ENCODE data around the gene INF2. TPM values are rescaled to one million over a fixed set of nuclear protein-coding genes. Genes with fewer than 3 reads are reported as not detected.

The INF2 gene
- total and polyA plus RNA-seq, 2 donors (not counting 3 experiments of a cell fraction or from before 2014, with no cell fraction given): 55.3 to 124 TPM

DNA sequence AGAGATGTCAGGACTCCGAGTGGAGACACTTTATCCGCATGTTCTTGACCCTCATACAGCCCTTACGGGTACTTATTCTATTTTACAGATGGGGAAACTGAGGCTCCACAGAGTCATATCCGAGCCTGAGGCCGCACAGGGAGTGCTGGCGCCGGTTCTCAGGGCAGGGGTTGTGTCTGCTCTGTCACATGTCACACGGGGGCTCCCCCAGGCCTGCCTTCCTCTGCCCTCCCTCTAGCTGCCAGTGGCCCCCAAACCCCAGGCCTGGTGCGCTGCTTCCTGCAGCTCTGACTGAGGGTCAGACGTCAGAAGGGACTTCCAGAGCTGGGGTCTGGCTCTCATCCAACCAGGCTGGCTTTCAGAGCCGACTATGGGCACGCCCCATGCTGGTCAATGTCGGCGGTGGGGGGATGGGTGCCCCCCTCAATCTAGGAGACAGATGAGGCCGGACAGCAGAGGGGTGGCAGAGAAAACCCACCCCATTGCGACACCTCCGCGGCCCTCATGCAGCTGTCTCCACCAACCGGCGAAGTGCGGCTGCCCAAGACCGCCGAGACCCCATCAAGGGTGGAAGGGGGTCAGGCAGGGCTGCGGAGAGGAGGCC lies 811 bp upstream of the INF2 start:
- dilution Hi-C loops (cut with MboI; ENCODE audit: extremely low pct_ligation_motif_present, low sequenced_read_pairs): no loop called here
- no peak for FAIRE-seq
- Histone ChIP-seq H2AFZ (ENCODE audit: low read depth, low read length) (peak overlapping the region; percentile 80), H3K4me2 (ENCODE audit: insufficient read depth, low read length) (peak overlapping the region; percentile 32), H3K9ac (replicated peaks; ENCODE audit: extremely low read depth, insufficient read depth, low read length) (no peak overlapping the region), H3K9me3 (replicated peaks; ENCODE audit: control insufficient read depth, insufficient read depth, low read length) (no peaks in the 10 kb centered on the region), H3K4me3 (replicated peaks in 1 of 3; ENCODE audit: insufficient read depth in 1 of 3, low read depth in 1 of 3, low read length in 3 of 3) (no peak overlapping the region), H3K27me3 (ENCODE audit: control insufficient read depth in 2 of 2, insufficient read depth in 2 of 2, low read length in 2 of 2) (no peaks in the 10 kb centered on the region), H4K20me1 (replicated peaks; ENCODE audit: control insufficient read depth, extremely low read depth, insufficient read depth, low read length) (no peaks in the 10 kb centered on the region), H3K79me2 (ENCODE audit: control insufficient read depth, insufficient read depth, low read length) (peaks cover 41% of the 10 kb centered on the region), H3K36me3 (ENCODE audit: control insufficient read depth in 2 of 2, extremely low read depth in 1 of 2, insufficient read depth in 2 of 2, low read length in 2 of 2) (no peaks in the 10 kb centered on the region), H3K4me1 (ENCODE audit: control insufficient read depth, extremely low read depth, insufficient read depth, low read length) (peaks cover 25% of the 10 kb centered on the region), H3K27ac (ENCODE audit: insufficient read depth, low read depth, low read length) (no peak overlapping the region), H3K9me1 (replicated peaks; ENCODE audit: control insufficient read depth, extremely low read depth, insufficient read depth, low read length) (no peaks in the 10 kb centered on the region)
- intact Hi-C loops (cut with micrococcal nuclease): loop anchor here (1.0 to 2.0 kb wide), 4 partner anchors 7 to 64 kb away; partner anchors contain the start of gene SIVA1
- no peak for DNase-seq (ENCODE audit: low read depth, low spot score)
- BruUV-seq (replicated peaks): no TSS peak
- TF ChIP-seq JUN (IDR thresholded peaks at IDR 0.05; ENCODE audit: borderline replicate concordance, insufficient read depth, insufficient read length, low read depth) (no peak), POLR2AphosphoS5 (IDR thresholded peaks at IDR 0.05; ENCODE audit: insufficient read depth, low read depth, low read length) (no peak), FOS (IDR thresholded peaks at IDR 0.05; ENCODE audit: borderline replicate concordance, insufficient read depth, low read length) (no peak), EZH2 (IDR thresholded peaks at IDR 0.05; ENCODE audit: borderline replicate concordance, low read depth, low read length, severe bottlenecking) (no peak), GATA2 (IDR thresholded peaks at IDR 0.05; ENCODE audit: insufficient read depth, insufficient read length, low read depth, low read length) (no peak), MYC (IDR thresholded peaks at IDR 0.05; ENCODE audit: low read depth, low read length) (no peak), POLR2A (IDR thresholded peaks at IDR 0.05; ENCODE audit: low read depth, low read length) (no peak)
- TF ChIP-seq, protein P1, sequence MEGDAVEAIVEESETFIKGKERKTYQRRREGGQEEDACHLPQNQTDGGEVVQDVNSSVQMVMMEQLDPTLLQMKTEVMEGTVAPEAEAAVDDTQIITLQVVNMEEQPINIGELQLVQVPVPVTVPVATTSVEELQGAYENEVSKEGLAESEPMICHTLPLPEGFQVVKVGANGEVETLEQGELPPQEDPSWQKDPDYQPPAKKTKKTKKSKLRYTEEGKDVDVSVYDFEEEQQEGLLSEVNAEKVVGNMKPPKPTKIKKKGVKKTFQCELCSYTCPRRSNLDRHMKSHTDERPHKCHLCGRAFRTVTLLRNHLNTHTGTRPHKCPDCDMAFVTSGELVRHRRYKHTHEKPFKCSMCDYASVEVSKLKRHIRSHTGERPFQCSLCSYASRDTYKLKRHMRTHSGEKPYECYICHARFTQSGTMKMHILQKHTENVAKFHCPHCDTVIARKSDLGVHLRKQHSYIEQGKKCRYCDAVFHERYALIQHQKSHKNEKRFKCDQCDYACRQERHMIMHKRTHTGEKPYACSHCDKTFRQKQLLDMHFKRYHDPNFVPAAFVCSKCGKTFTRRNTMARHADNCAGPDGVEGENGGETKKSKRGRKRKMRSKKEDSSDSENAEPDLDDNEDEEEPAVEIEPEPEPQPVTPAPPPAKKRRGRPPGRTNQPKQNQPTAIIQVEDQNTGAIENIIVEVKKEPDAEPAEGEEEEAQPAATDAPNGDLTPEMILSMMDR (IDR thresholded peaks at IDR 0.05; ENCODE audit: extremely low read depth in 1 of 2, insufficient read depth in 1 of 2, low read depth in 1 of 2, low read length in 2 of 2): no peak
- TF ChIP-seq, protein P2, sequence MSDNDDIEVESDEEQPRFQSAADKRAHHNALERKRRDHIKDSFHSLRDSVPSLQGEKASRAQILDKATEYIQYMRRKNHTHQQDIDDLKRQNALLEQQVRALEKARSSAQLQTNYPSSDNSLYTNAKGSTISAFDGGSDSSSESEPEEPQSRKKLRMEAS (IDR thresholded peaks at IDR 0.05; ENCODE audit: insufficient read depth, insufficient read length): no peak
- ChIA-PET POLR2A (no interaction called here), CTCF (interaction anchor here (1.6 kb wide), 1 partner anchor 23 kb away, joined by 6 read pairs; no protein-coding TSS in a partner anchor)

Measured in endothelial cell of umbilical vein (primary cell).